Aorta (tissue), 5 donors: ENCODE data around the gene AHSP. TPM values are rescaled to one million over a fixed set of nuclear protein-coding genes. Genes with fewer than 3 reads are reported as not detected.
"Not testable (repeated sequence)": the region's sequence is repeated elsewhere in the genome, so short reads cannot be mapped to it uniquely, and the experiment has no call there.

ENCODE experiments used
- ATAC-seq: fragments of 200-7000 bp; cut with Tn5 transposase; one replicate; pipeline ENCODE4 v1.9.1; 2022; ENCODE audit warnings: moderate library complexity; ENCODE audit not compliant: low FRiP score
- DNase-seq, 2 donors: peaks; one replicate each; pipeline ENCODE4 v3.0.0-alpha.2; 2020
- H3K27ac ChIP-seq, 2 donors: one replicate each; pipeline ENCODE4 v1.5.1; 2013; ENCODE audit warnings: low read length in 2 of 2, mild to moderate bottlenecking in 2 of 2, moderate library complexity in 2 of 2, control low read depth in 1 of 2, inconsistent platforms in 1 of 2, low read depth in 1 of 2
- H3K27me3 ChIP-seq, 2 donors: one replicate each; pipeline ENCODE4 v1.6.1; 2013; ENCODE audit warnings: control low read depth in 1 of 2, low read length in 1 of 2, mild to moderate bottlenecking in 1 of 2, moderate library complexity in 1 of 2; ENCODE audit not compliant: insufficient read depth in 2 of 2, control insufficient read depth in 1 of 2
- H3K36me3 ChIP-seq, 2 donors: one replicate each; pipeline ENCODE4 v1.6.1; 2013; ENCODE audit warnings: control low read depth in 1 of 2, low read length in 1 of 2, mild to moderate bottlenecking in 1 of 2; ENCODE audit not compliant: insufficient read depth in 2 of 2, control insufficient read depth in 1 of 2
- H3K4me1 ChIP-seq, 2 donors: one replicate each; pipeline ENCODE4 v1.6.1; 2013; ENCODE audit warnings: low read length in 2 of 2, control low read depth in 1 of 2, mild to moderate bottlenecking in 1 of 2, moderate library complexity in 1 of 2; ENCODE audit not compliant: insufficient read depth in 2 of 2, control insufficient read depth in 1 of 2
- H3K4me3 ChIP-seq, 2 donors: one replicate each; pipeline ENCODE4 v1.5.1; 2013; ENCODE audit warnings: low read length in 2 of 2, control low read depth in 1 of 2, mild to moderate bottlenecking in 1 of 2
- H3K9me3 ChIP-seq: one replicate; pipeline ENCODE4 v1.6.1; 2013; ENCODE audit warnings: mild to moderate bottlenecking, low read length; ENCODE audit not compliant: control insufficient read depth
- WGBS, 2 donors: extraction: QIAGEN DNeasy Blood & Tissue Kit; methylation state at CpG; one replicate each; pipeline ENCODE4 v1.1.7; 2013; 5-methylcytosine and 5-hydroxymethylcytosine counted together
- intact Hi-C, 2 donors: fragments of 100-400 bp; cut with DNase I; formaldehyde crosslinking; loops; one replicate each; pipeline versions ENCODE4 v1.14.2 to v1.15.0; 2022
- polyA plus RNA-seq, 2 donors: library from polyadenylated mRNA; stranded (reverse); fragments of 200-250 nt; gene quantifications; one replicate each; pipeline ENCODE4 v1.2.3, GENCODE V29; 2013
- total RNA-seq, 2 donors: library from RNA; stranded (reverse); fragmentation: NEBNext Ultra II Directional; extraction: Animal tissue kit (Norgen Biotek cat#: 25700); gene quantifications; one replicate each; pipeline ENCODE4 v1.2.1, GENCODE V29; 2021
- donor health status: healthy with polysubstance abuse.
- donor health status: Bipolar disorder and iron deficiency.
- donor health status: DM: no; HTN: no; CAD: no.
- donor health status: DM: no; HTN: no; CAD: no.
- donor health status: DM: yes; HTN: yes; CAD: no.

AHSP gene
- total and polyA plus RNA-seq, 4 donors, result 4.7 TPM; not detected in 3

GRCh38 chr16:31493506-31494125, 34.1 kb upstream of the AHSP start:
- Histone ChIP-seq H3K9me3 (no peaks in the 10 kb centered on the region), H3K4me1 (no peaks in the 10 kb centered on the region), H3K36me3 (peaks cover 0 to 5% of the 10 kb centered on the region in 2 donors), H3K27ac (no peak overlapping the region), H3K4me3 (no peak overlapping the region), H3K27me3 (no peaks in the 10 kb centered on the region)
- no peak for ATAC-seq
- WGBS, 2 donors, result 93 to 94% methylated on average over 18 of the region's 18 CpGs
- DNase-seq, result peak; percentile 37 to 67
- intact Hi-C loops, result no loop called here

GRCh38 chr16:31496670-31497069, 31.0 kb upstream of the AHSP start:
- WGBS, 2 donors, result 86 to 89% methylated on average over 10 of the region's 10 CpGs
- DNase-seq, result peak in 1 of 2 donors; percentile 53
- peaks cover 0 to 5% of the 10 kb centered on the region in 2 donors for H3K36me3 ChIP-seq

GRCh38 chr16:31498493-31498892, 29.2 kb upstream of the AHSP start:
- ATAC-seq (no peak), DNase-seq (peak in 1 of 2 donors; percentile 55)
- WGBS, 2 donors, result 94 to 97% methylated on average over 8 of the region's 8 CpGs
- Histone ChIP-seq H3K9me3 (no peaks in the 10 kb centered on the region), H3K36me3 (peaks cover 0 to 5% of the 10 kb centered on the region in 2 donors), H3K4me1 (no peaks in the 10 kb centered on the region), H3K4me3 (no peak overlapping the region), H3K27ac (no peak overlapping the region), H3K27me3 (no peaks in the 10 kb centered on the region)
- intact Hi-C loops, result loop anchor here in 1 of 2 donors (5.0 kb wide), 1 partner anchor 36 kb away; no protein-coding TSS in a partner anchor

More at GRCh38 chr16:31496670-31497069, 31.0 kb upstream of the AHSP start:
- Histone ChIP-seq H3K4me3 (no peak overlapping the region), H3K9me3 (no peaks in the 10 kb centered on the region), H3K27me3 (no peaks in the 10 kb centered on the region), H3K4me1 (no peaks in the 10 kb centered on the region), H3K27ac (no peak overlapping the region)
- intact Hi-C loops, result loop anchor here in 1 of 2 donors (5.0 kb wide), 1 partner anchor 34 kb away; no protein-coding TSS in a partner anchor
- no peak for ATAC-seq

- H3K4me3 ChIP-seq, result no peak overlapping the region
- WGBS, 2 donors, result 92% methylated on average over 8 of the region's 8 CpGs
- intact Hi-C loops, result loop anchor here in 1 of 2 donors (5.0 kb wide), 1 partner anchor 38 kb away; no protein-coding TSS in a partner anchor
- ATAC-seq (no peak), DNase-seq (peak in 1 of 2 donors; percentile 39)
- no peak overlapping the region for H3K27ac ChIP-seq
- H3K9me3 ChIP-seq, result no peaks in the 10 kb centered on the region
- H3K27me3 ChIP-seq, result no peaks in the 10 kb centered on the region
- no peaks in the 10 kb centered on the region for H3K4me1 ChIP-seq
- peaks cover 0 to 5% of the 10 kb centered on the region in 2 donors for H3K36me3 ChIP-seq
Observed at GRCh38 chr16:31499928-31500327, 27.8 kb upstream of the AHSP start.

- H3K9me3 ChIP-seq, result no peaks in the 10 kb centered on the region
- DNase-seq, result no peak
- H3K27ac ChIP-seq, result no peak overlapping the region
- no peaks in the 10 kb centered on the region for H3K4me1 ChIP-seq
- peaks cover 0 to 3% of the 10 kb centered on the region in 2 donors for H3K36me3 ChIP-seq
- 68 to 70% methylated on average over 3 of the region's 3 CpGs for WGBS, 2 donors
- no peak overlapping the region for H3K4me3 ChIP-seq
- ATAC-seq, result no peak
- intact Hi-C loops, result no loop called here
- H3K27me3 ChIP-seq, result no peaks in the 10 kb centered on the region
Observed at GRCh38 chr16:31501226-31501965, 26.3 kb upstream of the AHSP start.

GRCh38 chr16:31501966-31502348, 25.7 kb upstream of the AHSP start:
- no peaks in the 10 kb centered on the region for H3K4me1 ChIP-seq
- H3K27me3 ChIP-seq, result no peaks in the 10 kb centered on the region
- ATAC-seq (no peak), DNase-seq (no peak)
- H3K27ac ChIP-seq, result no peak overlapping the region
- H3K9me3 ChIP-seq, result no peaks in the 10 kb centered on the region
- H3K36me3 ChIP-seq, result peaks cover 0 to 2% of the 10 kb centered on the region in 2 donors
- H3K4me3 ChIP-seq, result no peak overlapping the region
- intact Hi-C loops, result no loop called here
- 83 to 86% methylated on average over 4 of the region's 4 CpGs for WGBS, 2 donors

- intact Hi-C loops, result no loop called here
- H3K27me3 ChIP-seq, result no peaks in the 10 kb centered on the region
- H3K9me3 ChIP-seq, result no peaks in the 10 kb centered on the region
- H3K4me3 ChIP-seq, result no peak overlapping the region
- H3K36me3 ChIP-seq, result no peaks in the 10 kb centered on the region
- H3K27ac ChIP-seq, result no peak overlapping the region
- no peak for ATAC-seq
- H3K4me1 ChIP-seq, result no peaks in the 10 kb centered on the region
- DNase-seq, result no peak
Observed at GRCh38 chr16:31502981-31503380, 24.7 kb upstream of the AHSP start.

GRCh38 chr16:31503555-31503954, 24.1 kb upstream of the AHSP start:
- 91 to 92% methylated on average over 8 of the region's 8 CpGs for WGBS, 2 donors
- H3K27ac ChIP-seq, DNase-seq, H3K27me3 ChIP-seq, H3K36me3 ChIP-seq, H3K4me1 ChIP-seq, ATAC-seq, intact Hi-C loops, H3K4me3 ChIP-seq, H3K9me3 ChIP-seq: not testable (repeated sequence)

GRCh38 chr16:31504159-31504558, 23.5 kb upstream of the AHSP start:
- Histone ChIP-seq H3K36me3 (no peaks in the 10 kb centered on the region), H3K4me3 (no peak overlapping the region), H3K9me3 (no peaks in the 10 kb centered on the region), H3K4me1 (no peaks in the 10 kb centered on the region), H3K27me3 (no peaks in the 10 kb centered on the region), H3K27ac (no peak overlapping the region)
- 65 to 67% methylated on average over 8 of the region's 8 CpGs for WGBS, 2 donors
- intact Hi-C loops, result no loop called here
- peak in 1 of 2 donors; percentile 33 for DNase-seq
- ATAC-seq, result no peak
